HG03469 (cell line): ENCODE data around the gene STX18.

ENCODE experiments used
- ATAC-seq: cut with Tn5 transposase; IDR thresholded peaks from one replicate; pipeline ENCODE4 v1.9.1; 2021; ENCODE audit warnings: mild to moderate bottlenecking, moderate library complexity, moderate number of reproducible peaks; ENCODE audit not compliant: unreplicated experiment

STX18 gene

DNA sequence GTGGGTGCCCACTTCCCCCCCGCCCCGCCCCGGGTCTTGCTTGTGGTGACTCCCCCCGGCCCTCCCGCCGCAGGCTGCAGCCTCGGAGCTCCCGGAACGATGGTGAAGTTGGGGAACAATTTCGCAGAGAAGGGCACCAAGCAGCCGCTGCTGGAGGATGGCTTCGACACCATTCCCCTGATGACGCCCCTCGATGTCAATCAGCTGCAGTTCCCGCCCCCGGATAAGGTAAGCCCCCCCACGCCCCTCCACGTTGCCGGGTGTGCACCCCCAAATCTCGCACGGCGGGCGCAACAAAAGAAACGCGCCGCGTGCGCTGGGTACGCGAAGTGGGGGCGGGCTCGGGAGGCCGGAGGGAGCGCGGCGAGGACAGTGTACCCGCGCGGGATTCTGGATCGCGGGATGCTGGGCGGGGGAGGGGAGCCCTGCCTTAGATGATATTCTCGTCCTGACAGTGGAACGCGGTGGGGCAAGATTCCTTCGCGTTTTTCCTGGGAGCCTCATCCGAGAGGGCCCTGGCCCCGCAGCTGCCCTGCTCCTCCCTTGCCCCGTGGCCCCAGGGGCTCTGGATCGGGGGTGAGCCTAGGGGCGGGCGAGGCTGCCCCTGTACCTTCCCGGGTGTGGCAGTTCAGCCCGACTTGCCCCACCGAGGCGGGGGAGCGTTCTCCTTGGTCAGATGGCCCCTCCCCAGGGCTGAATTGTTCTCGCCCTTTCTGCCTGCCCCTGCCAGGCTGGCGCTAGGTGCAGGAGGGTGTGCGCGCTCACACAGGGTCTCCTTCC, 154.1 kb downstream of the STX18 start:
- ATAC-seq: no peak

DNA sequence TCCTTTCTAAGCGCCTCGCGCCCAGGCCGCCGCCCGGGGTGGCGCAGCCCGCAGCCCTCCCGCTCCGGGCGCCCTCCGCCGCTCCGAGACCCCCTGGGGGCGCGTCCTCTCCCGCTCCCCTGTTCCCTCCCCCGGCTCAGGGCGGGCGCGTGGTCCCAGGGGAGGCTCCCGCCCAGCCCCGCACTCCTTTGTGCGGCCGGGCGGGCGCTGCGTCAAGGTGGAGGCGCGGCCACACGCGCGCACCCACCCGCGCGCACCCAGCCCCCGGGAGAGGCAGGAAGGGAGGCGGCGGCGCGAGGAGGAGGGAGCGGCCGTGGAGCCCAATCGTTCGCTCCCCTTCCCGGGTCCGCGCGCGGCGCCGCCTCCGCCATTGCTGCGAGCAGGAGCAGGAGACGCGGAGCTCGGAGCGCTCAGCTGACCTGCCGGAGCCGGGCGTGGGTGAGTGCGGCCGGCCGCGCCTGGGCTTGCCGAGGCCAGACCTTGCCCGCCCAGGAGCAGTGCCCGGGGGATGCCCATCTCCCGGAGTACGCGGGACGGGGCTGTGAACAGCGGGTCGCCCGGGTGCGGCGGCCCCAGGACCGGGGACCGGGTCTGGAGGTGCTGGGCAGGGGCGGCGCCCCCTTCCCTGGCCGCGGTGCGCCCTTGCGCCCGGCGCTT, 155.0 kb downstream of the STX18 start, which contains the start of gene NSG1:
Gene NSG1 (plus strand): TSS at position 367 of the 657 bp plus-strand sequence. CDS start 528 bp downstream, outside the sequence.
- no peak for ATAC-seq

DNA sequence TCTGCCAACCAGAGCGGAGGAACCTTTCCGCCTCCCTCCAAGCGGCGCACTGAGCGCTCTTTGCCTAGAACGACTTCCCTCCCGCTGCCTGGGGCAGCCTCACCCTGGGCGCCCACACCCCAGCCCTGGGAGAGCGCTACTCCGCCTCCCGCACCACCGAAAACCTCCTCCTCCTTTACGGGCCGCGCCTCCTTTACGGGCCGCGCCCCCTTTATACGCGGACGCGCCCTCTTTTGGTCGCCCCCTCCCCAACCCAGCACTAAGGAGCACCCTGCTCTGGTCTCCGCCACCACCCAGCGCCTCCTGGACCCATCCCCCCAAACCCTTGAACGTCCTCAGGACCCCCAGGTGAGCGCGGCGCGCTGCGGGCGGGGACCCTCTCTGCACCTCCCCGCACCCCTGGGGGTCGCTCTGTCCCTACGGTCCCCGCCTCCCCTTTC, 155.5 kb downstream of the STX18 start:
- no peak for ATAC-seq

DNA sequence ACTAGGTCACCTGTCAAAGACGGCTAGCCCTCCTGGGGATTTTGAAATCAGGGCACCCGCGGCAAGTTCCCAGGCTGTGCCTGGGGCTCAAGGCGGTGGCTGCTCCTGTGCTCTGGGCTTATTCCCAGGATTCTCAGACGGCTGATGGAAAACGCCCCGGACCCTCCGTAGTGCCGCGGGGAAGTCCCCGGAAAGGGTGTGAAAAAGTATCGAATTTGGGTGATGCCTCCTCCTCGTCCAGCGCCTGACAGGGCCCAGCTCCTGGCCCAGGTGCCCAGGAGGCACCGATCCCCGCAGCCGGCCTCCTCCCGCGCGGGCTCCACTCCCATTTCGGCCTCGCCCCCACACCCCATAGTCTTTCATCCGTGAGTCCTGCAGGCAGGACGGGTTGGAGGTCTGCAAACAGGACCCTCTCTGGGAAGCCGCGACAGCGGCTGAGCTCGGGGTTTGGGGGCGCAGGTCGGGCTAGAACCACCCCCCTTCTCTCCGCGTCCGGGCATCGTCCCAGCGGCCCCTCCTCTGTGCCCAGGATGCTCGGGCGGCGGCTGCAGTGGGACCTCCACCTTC, 156.0 kb downstream of the STX18 start:
- no peak for ATAC-seq

DNA sequence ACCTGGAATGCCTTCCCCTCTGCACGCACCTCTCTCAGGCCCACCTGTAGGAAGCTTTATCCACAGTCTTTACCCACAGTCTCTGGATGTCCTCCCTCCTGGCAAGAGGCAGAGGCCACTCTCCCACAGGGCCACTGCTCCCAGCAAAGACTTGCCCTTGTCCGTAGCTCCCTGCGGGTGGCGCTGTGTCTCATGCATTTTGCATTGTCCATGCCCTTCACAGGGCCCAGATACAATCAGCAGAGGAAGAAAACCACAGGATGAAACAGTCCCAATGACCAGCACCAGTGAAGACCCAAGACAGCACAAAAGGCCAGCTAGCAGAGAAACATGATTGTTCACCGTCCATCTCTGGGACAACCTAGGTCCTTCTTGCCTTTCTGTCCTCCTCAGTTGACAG, 157.0 kb downstream of the STX18 start:
- ATAC-seq: no peak

DNA sequence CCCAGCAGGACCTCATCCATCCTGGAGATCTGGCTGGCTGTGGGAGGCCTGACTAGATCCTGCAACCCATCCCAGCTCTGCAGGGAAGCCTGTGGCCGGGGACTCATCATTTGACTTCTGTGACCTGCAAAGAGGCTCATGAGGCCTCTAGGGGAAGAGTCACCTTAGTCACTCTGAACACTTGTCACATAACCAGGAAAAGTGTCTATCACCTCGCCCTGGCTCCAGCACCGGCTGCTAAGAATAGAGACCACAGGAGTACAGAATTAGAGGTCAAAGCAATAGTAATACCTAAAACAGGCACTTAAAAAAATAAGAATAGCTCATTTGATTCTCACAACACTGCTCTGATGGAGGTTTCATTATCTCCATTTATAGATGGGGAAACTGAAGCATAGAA, 158.8 kb downstream of the STX18 start:
- no peak for ATAC-seq

DNA sequence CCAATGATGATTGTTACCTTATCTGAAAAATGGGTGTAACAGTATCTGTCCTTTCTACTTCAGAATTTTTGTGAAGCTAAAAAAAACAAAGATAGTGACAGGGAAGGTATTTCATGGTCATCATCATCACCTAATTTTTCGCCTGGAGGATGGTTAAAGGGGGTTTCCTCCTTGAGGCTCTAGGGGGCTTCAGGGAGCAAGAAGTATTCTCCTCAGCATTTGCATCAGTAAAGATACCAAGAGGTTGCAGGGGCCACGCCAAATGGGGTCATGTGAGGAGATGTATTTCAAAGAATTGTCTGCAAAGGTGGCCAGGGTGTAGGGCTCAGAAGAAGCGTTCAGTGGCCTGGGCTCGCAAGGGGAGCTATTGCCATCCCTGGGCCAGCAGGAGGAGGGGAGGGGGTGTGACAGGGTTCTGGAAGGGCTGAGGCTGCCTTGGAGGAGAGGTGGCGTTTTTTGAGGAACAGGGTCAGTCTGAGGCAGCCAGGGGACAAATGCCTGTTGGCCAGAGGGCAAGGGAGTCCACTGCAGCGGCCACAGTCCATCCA, 162.2 kb downstream of the STX18 start:
- ATAC-seq: no peak

DNA sequence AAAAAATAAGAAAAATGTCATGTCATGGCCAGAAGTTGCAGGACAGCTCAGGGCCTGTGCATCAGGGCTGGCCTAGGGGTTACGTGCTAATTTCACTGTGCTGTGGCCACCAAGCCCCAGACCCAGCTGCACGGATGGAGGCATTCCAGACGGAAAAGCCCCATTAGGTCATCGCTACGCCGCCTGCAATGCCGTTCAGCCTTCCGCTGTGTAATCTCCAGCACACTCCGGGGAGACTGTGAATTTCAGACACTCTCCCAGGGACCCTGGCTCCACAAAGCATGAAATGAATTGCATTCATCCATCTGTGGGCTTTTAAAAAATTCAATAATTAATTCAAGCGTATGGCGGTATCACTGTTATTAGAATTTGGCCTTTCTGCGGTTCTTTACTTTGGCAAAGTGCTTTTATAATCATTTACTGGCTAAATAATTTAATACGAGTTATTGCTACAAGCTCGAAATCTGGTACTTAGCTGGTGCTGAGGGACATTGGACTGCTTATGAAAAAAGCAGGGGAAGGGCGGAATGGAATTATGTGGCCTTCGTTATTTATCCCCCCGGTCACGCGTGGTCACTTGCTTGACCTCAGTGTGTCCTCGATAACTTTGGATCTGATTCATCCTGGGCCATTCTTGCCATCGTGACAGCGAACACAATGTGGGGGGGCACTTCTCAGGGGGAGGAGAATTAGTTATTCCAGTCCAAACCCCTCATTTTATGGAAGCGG, 164.0 kb downstream of the STX18 start:
- no peak for ATAC-seq

DNA sequence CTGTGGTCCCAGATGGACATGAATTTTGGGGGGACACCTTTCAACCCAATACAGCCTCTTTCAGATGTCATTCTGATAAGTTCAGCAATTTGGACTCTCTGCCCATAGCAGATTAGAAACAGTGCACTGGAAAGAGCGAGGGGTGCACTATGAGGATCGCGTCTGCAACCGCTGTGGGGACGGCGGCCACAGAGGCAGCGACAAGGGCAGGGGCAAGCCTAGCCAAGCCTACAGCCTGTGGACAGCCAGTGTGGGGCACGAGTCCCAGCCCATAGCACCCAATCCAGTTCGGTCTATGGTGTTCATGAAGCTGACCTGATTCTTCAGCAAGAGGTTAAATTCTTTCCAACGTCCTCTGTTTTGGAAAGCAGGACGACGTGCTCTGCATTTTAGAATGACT, 164.7 kb downstream of the STX18 start:
- ATAC-seq: no peak

DNA sequence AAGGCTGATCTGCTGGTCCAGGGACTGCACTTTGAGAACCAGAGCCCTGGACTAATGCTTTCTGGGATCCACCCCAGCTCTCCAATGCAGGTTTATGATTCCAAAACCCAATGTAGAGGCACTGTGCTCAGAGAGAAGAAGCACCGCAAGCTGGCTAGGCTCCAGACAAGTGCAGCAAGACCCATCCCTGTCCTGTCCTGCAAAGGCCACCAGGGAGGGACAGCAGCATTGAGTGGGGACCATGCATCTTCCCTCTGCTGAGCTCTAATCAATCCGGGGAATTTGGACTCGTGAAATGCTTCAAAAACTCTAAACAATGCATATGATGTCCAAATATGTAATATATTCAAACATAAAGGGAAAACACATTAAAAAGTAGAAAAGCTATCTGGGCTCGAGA, 165.8 kb downstream of the STX18 start:
- ATAC-seq: no peak

DNA sequence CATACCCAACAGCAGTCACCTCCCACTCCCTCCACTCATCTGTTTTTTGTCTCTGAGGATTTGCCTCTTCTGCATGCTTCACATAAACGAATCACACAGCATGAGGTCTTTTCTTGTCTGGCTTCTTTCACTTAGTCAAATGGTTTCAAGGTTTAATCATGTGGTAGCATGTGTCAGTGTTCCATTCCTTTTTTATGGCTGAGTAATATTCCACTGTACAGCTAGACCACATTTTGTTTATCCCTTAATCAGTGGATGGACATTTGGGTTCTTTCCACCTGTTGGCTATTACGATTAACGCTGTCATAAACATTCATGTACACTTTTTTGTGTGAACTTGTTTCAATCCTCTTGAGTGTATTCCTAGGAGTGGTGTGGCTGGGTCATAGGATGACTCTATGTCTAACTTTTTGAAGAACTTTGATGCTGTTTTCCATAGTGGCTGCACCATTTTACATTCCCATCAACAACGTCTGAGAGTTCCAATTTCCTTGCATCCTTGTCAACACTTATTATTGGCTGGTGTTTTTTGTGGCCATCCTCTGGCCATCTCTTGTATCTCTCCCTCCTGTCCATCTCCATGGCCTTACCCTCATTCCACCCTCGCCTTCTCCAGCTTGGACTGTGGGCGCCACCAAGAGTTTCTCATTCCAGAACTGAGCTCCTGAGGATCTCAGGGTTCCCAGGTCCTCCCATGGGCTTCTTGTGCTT, 167.3 kb downstream of the STX18 start:
- ATAC-seq: no peak
